COLO668 (cell line): ENCODE measurements around the gene ENDOD1.

Source experiments
- DNase-seq: peaks from one replicate; lab custom pipeline; 2025; ENCODE audit not compliant: unreplicated experiment; lab: John Stamatoyannopoulos, UW

Gene ENDOD1

GRCh38 chr11:95142431-95142830, 52.8 kb downstream of the ENDOD1 start:
- no peak for DNase-seq

GRCh38 chr11:95143106-95143681, 53.5 kb downstream of the ENDOD1 start:
- no peak for DNase-seq

- no peak for DNase-seq
These were observed 54.9 kb downstream of the ENDOD1 start for GRCh38 chr11:95144313-95145235.

- DNase-seq = no peak
These were observed 55.9 kb downstream of the ENDOD1 start for GRCh38 chr11:95145430-95146060.

- DNase-seq = no peak
These were observed 57.8 kb downstream of the ENDOD1 start for GRCh38 chr11:95147364-95147905.

- DNase-seq = no peak
These were observed 58.8 kb downstream of the ENDOD1 start for GRCh38 chr11:95148406-95148805.

GRCh38 chr11:95148938-95149337, 59.3 kb downstream of the ENDOD1 start:
- no peak for DNase-seq

GRCh38 chr11:95149651-95150364, 60.2 kb downstream of the ENDOD1 start:
- DNase-seq = no peak

GRCh38 chr11:95150956-95151684, 61.5 kb downstream of the ENDOD1 start:
- DNase-seq = peak; percentile 82

GRCh38 chr11:95152876-95153856, 63.5 kb downstream of the ENDOD1 start:
- no peak for DNase-seq

GRCh38 chr11:95153857-95154246, 64.2 kb downstream of the ENDOD1 start:
- DNase-seq = no peak

- DNase-seq = peak; percentile 41
These were observed 64.9 kb downstream of the ENDOD1 start for GRCh38 chr11:95154514-95154913.

GRCh38 chr11:95155385-95155784, 65.7 kb downstream of the ENDOD1 start:
- no peak for DNase-seq

- DNase-seq = no peak
These were observed 66.6 kb downstream of the ENDOD1 start for GRCh38 chr11:95156133-95156721.

GRCh38 chr11:95156916-95157541, 67.4 kb downstream of the ENDOD1 start:
- DNase-seq = no peak

- no peak for DNase-seq
These were observed 68.2 kb downstream of the ENDOD1 start for GRCh38 chr11:95157824-95158223.

- DNase-seq = no peak
These were observed 71.6 kb downstream of the ENDOD1 start for GRCh38 chr11:95161248-95161647.

- DNase-seq = no peak
These were observed 73.5 kb downstream of the ENDOD1 start for GRCh38 chr11:95163106-95163505.
